ENCODE data around the gene HPCA.

The HPCA gene

GRCh38 chr1:32871364-32872191, 14.7 kb upstream of the HPCA start:
- no peak for DNase-seq (ENCODE audit: low read depth)

- no peak for DNase-seq (ENCODE audit: low read depth)
Measured at GRCh38 chr1:32872192-32872460, 14.2 kb upstream of the HPCA start.

GRCh38 chr1:32873484-32873883, 12.8 kb upstream of the HPCA start:
- DNase-seq (ENCODE audit: low read depth), result no peak

GRCh38 chr1:32874860-32875752, 11.2 kb upstream of the HPCA start:
- no peak for DNase-seq (ENCODE audit: low read depth)

- no peak for DNase-seq (ENCODE audit: low read depth)
Measured at GRCh38 chr1:32876341-32877210, 9.7 kb upstream of the HPCA start.

GRCh38 chr1:32877211-32878110, 8.8 kb upstream of the HPCA start:
- no peak for DNase-seq (ENCODE audit: low read depth)

- no peak for DNase-seq (ENCODE audit: low read depth)
Measured at GRCh38 chr1:32878183-32878582, 8.1 kb upstream of the HPCA start.

GRCh38 chr1:32878637-32879041, 7.7 kb upstream of the HPCA start:
- DNase-seq (ENCODE audit: low read depth), result no peak

GRCh38 chr1:32881291-32881690, 5.0 kb upstream of the HPCA start:
- DNase-seq (ENCODE audit: low read depth), result no peak

GRCh38 chr1:32881871-32882850, 4.1 kb upstream of the HPCA start:
- DNase-seq (ENCODE audit: low read depth), result no peak

- DNase-seq (ENCODE audit: low read depth), result no peak
Measured at GRCh38 chr1:32883338-32884031, 2.8 kb upstream of the HPCA start.

GRCh38 chr1:32884032-32884372, 2.3 kb upstream of the HPCA start:
- DNase-seq (ENCODE audit: low read depth), result no peak

GRCh38 chr1:32884726-32885125, 1.6 kb upstream of the HPCA start:
- no peak for DNase-seq (ENCODE audit: low read depth)

GRCh38 chr1:32885676-32886003, 651 bp upstream of the HPCA start:
- no peak for DNase-seq (ENCODE audit: low read depth)

GRCh38 chr1:32886828-32887414, 630 bp downstream of the HPCA start:
- no peak for DNase-seq (ENCODE audit: low read depth)

- no peak for DNase-seq (ENCODE audit: low read depth)
Measured at GRCh38 chr1:32887623-32888022, 1.3 kb downstream of the HPCA start.

- DNase-seq (ENCODE audit: low read depth), result no peak
Measured at GRCh38 chr1:32888134-32888533, 1.8 kb downstream of the HPCA start.

- DNase-seq (ENCODE audit: low read depth), result no peak
Measured at GRCh38 chr1:32888677-32889420, 2.6 kb downstream of the HPCA start.
